ENCODE measurements around the gene RDX.

Gene RDX

GRCh38 chr11:110160437-110160836 lies 136.0 kb downstream of the RDX start:
- H3K9me2 ChIP-seq (replicated peaks; ENCODE audit: insufficient read depth, low read length): no peaks in the 10 kb centered on the region
- no peaks in the 10 kb centered on the region for H4K20me1 ChIP-seq (ENCODE audit: low read depth, low read length)
- H3K27me3 ChIP-seq (ENCODE audit: low read length): no peaks in the 10 kb centered on the region
- TF ChIP-seq CTCF (IDR thresholded peaks at IDR 0.05; ENCODE audit: insufficient read depth, low read length, poor library complexity, severe bottlenecking): no peak
- no peak for TF ChIP-seq EZH2phosphoT487 (conservative IDR thresholded peaks at IDR 0.05; ENCODE audit: low read length)
- no peak overlapping the region for H3K4me2 ChIP-seq (ENCODE audit: low read depth, low read length, poor library complexity, severe bottlenecking)
- no peak overlapping the region for H3K27ac ChIP-seq (ENCODE audit: low read depth, low read length)
- no peaks in the 10 kb centered on the region for H3K36me3 ChIP-seq (ENCODE audit: low read length)
- no peak overlapping the region for H3K4me3 ChIP-seq (ENCODE audit: insufficient read depth, low read length, poor library complexity, severe bottlenecking)
- H2AFZ ChIP-seq (ENCODE audit: low read depth, low read length, severe bottlenecking): no peak overlapping the region
- H3K9me3 ChIP-seq (ENCODE audit: insufficient read depth, low read length): no peaks in the 10 kb centered on the region
- no peaks in the 10 kb centered on the region for H3K79me2 ChIP-seq (ENCODE audit: insufficient read depth, low read length)
- no peaks in the 10 kb centered on the region for H3F3A ChIP-seq (ENCODE audit: insufficient read depth)
- no peak overlapping the region for H3K9ac ChIP-seq (ENCODE audit: low read length)

GRCh38 chr11:110160016-110160415 lies 136.4 kb downstream of the RDX start:
- no peaks in the 10 kb centered on the region for H3K27me3 ChIP-seq (ENCODE audit: low read length)

GRCh38 chr11:110159476-110159875 lies 136.9 kb downstream of the RDX start:
- Histone ChIP-seq H3K9ac (ENCODE audit: low read length) (no peak overlapping the region), H3K4me2 (ENCODE audit: low read depth, low read length, poor library complexity, severe bottlenecking) (no peak overlapping the region), H3F3A (ENCODE audit: insufficient read depth) (no peaks in the 10 kb centered on the region), H3K79me2 (ENCODE audit: insufficient read depth, low read length) (no peaks in the 10 kb centered on the region), H3K36me3 (ENCODE audit: low read length) (no peaks in the 10 kb centered on the region), H3K27me3 (ENCODE audit: low read length) (no peaks in the 10 kb centered on the region), H3K9me3 (ENCODE audit: insufficient read depth, low read length) (no peaks in the 10 kb centered on the region), H4K20me1 (ENCODE audit: low read depth, low read length) (no peaks in the 10 kb centered on the region), H3K4me3 (ENCODE audit: insufficient read depth, low read length, poor library complexity, severe bottlenecking) (no peak overlapping the region), H3K27ac (ENCODE audit: low read depth, low read length) (no peak overlapping the region), H3K9me2 (replicated peaks; ENCODE audit: insufficient read depth, low read length) (no peaks in the 10 kb centered on the region), H2AFZ (ENCODE audit: low read depth, low read length, severe bottlenecking) (no peak overlapping the region)
- TF ChIP-seq EZH2phosphoT487 (conservative IDR thresholded peaks at IDR 0.05; ENCODE audit: low read length) (no peak), CTCF (IDR thresholded peaks at IDR 0.05; ENCODE audit: insufficient read depth, low read length, poor library complexity, severe bottlenecking) (no peak)

More at GRCh38 chr11:110160016-110160415, 136.4 kb downstream of the RDX start:
- Histone ChIP-seq H3K27ac (ENCODE audit: low read depth, low read length) (no peak overlapping the region), H3K9me3 (ENCODE audit: insufficient read depth, low read length) (no peaks in the 10 kb centered on the region), H3K36me3 (ENCODE audit: low read length) (no peaks in the 10 kb centered on the region), H3K9ac (ENCODE audit: low read length) (no peak overlapping the region), H3K4me3 (ENCODE audit: insufficient read depth, low read length, poor library complexity, severe bottlenecking) (no peak overlapping the region), H4K20me1 (ENCODE audit: low read depth, low read length) (no peaks in the 10 kb centered on the region), H3F3A (ENCODE audit: insufficient read depth) (no peaks in the 10 kb centered on the region), H3K4me2 (ENCODE audit: low read depth, low read length, poor library complexity, severe bottlenecking) (no peak overlapping the region), H3K9me2 (replicated peaks; ENCODE audit: insufficient read depth, low read length) (no peaks in the 10 kb centered on the region), H2AFZ (ENCODE audit: low read depth, low read length, severe bottlenecking) (no peak overlapping the region), H3K79me2 (ENCODE audit: insufficient read depth, low read length) (no peaks in the 10 kb centered on the region)
- TF ChIP-seq CTCF (IDR thresholded peaks at IDR 0.05; ENCODE audit: insufficient read depth, low read length, poor library complexity, severe bottlenecking) (no peak), EZH2phosphoT487 (conservative IDR thresholded peaks at IDR 0.05; ENCODE audit: low read length) (no peak)

All from SU-DHL-6 (cell line).